GM19395 (cell line): ENCODE results near the gene GKN2.
"Not testable (repeated sequence)": the region's sequence is repeated elsewhere in the genome, so short reads cannot be mapped to it uniquely, and the experiment has no call there.

Experiments
- ATAC-seq: cut with Tn5 transposase; IDR thresholded peaks from one replicate; pipeline ENCODE4 v1.9.1; 2021; ENCODE audit warnings: mild to moderate bottlenecking, moderate library complexity; ENCODE audit not compliant: unreplicated experiment

GKN2 gene

GRCh38 chr2:68900496-68901198 is 52.0 kb downstream of the GKN2 start:
- no peak for ATAC-seq

DNA sequence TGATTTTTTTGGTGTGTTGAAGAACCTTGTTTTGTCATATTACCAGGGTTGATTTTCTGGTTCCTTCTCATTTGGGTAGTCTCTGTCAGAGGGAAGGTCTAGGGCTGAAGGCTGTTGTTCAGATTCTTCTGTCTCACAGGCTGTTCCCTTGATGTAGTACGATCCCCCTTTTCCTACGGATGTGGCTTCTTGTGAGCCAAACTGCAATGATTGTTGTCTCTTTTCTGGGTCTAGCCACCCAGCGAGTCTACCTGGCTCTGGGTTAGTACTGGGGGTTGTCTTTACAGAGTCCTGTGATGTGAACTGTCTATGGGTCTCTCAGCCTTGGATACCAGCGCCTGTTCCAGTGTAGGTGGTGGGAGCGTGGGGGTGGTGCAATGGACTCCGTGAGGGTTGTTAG is 56.7 kb downstream of the GKN2 start:
- not testable (repeated sequence) for ATAC-seq
